PFSK-1 (cell line): ENCODE measurements around the gene TCF4.

Experiments
- POLR2AphosphoS5 ChIP-seq: IDR thresholded peaks from 2 replicates; pipeline ENCODE4 v1.6.1; 2012; ENCODE audit warnings: low read depth, mild to moderate bottlenecking, control low read depth, low read length, moderate library complexity
- TAF1 ChIP-seq: IDR thresholded peaks from 2 replicates; pipeline ENCODE4 v1.6.1; 2012; ENCODE audit warnings: low read length, control low read depth, borderline replicate concordance; ENCODE audit not compliant: insufficient read depth
- TF ChIP-seq, protein P1 (sequence below), 2 experiments: IDR thresholded peaks; 2 replicates each; pipeline versions ENCODE4 v1.6.1 to v1.8.0; 2011 to 2012; ENCODE audit warnings: low read depth in 2 of 2, low read length in 2 of 2, control low read depth in 1 of 2, inconsistent platforms in 1 of 2, mild to moderate bottlenecking in 1 of 2, moderate library complexity in 1 of 2; ENCODE audit not compliant: insufficient read depth in 1 of 2

GRCh38 chr18:55529581-55529980 is 58.4 kb downstream of the TCF4 start:
- TF ChIP-seq POLR2AphosphoS5: no peak
- TF ChIP-seq TAF1: no peak
- TF ChIP-seq, protein P1, sequence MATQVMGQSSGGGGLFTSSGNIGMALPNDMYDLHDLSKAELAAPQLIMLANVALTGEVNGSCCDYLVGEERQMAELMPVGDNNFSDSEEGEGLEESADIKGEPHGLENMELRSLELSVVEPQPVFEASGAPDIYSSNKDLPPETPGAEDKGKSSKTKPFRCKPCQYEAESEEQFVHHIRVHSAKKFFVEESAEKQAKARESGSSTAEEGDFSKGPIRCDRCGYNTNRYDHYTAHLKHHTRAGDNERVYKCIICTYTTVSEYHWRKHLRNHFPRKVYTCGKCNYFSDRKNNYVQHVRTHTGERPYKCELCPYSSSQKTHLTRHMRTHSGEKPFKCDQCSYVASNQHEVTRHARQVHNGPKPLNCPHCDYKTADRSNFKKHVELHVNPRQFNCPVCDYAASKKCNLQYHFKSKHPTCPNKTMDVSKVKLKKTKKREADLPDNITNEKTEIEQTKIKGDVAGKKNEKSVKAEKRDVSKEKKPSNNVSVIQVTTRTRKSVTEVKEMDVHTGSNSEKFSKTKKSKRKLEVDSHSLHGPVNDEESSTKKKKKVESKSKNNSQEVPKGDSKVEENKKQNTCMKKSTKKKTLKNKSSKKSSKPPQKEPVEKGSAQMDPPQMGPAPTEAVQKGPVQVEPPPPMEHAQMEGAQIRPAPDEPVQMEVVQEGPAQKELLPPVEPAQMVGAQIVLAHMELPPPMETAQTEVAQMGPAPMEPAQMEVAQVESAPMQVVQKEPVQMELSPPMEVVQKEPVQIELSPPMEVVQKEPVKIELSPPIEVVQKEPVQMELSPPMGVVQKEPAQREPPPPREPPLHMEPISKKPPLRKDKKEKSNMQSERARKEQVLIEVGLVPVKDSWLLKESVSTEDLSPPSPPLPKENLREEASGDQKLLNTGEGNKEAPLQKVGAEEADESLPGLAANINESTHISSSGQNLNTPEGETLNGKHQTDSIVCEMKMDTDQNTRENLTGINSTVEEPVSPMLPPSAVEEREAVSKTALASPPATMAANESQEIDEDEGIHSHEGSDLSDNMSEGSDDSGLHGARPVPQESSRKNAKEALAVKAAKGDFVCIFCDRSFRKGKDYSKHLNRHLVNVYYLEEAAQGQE (IDR thresholded peaks at IDR 0.05; ENCODE audit: insufficient read depth in 1 of 2, low read depth in 2 of 2, low read length in 2 of 2): no peak
